Activated gamma-delta T cell treated with Interleukin-2 at 50 U/mL for 16 hours (primary cell): ENCODE measurements around the gene SPEF2.

ENCODE experiments used
- DNase-seq: peaks from one replicate; pipeline ENCODE4 v3.0.0-alpha.2; 2020

Gene SPEF2

GRCh38 chr5:35735718-35736117 lies 118.1 kb downstream of the SPEF2 start:
- no peak for DNase-seq

- DNase-seq: no peak
Measured at GRCh38 chr5:35736280-35736679, 118.6 kb downstream of the SPEF2 start.

GRCh38 chr5:35741126-35741716 lies 123.6 kb downstream of the SPEF2 start:
- no peak for DNase-seq

DNA sequence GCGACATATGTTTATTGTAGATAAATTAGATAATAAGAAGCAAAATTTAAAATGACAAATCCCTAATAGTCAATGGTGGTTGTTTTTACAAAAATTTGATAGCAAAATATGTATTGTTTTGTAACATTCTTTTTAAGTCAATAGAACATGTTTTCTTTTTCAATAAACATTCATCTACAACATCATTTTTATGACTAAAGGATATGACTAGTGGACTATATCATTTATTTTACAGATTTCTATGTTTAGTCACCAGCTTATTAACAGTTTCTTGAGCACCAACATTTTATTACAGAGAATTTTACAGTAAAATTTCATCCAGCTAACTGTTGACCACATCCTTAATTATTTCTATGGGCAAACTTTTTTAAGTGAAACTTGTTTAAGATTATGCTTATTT lies 124.3 kb downstream of the SPEF2 start:
- DNase-seq: no peak

DNA sequence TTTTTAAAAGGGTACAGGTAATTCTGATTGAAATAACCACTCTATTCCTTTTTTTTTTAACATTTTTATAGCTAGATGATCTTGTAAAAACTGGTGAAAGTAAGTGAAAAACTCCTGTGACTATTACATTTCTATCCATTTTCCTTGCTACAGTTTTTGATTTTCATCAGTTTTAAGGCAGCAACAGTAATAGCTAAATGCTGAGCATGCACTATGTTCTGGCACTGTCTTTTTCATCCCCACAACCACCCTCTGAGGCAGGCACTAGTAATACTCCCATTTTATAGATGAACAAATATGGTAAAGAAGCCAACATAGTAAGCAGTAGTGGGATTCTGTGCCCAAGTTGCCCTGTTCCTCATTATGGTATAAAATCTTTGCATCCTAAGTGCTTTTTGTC lies 126.0 kb downstream of the SPEF2 start:
- no peak for DNase-seq

DNA sequence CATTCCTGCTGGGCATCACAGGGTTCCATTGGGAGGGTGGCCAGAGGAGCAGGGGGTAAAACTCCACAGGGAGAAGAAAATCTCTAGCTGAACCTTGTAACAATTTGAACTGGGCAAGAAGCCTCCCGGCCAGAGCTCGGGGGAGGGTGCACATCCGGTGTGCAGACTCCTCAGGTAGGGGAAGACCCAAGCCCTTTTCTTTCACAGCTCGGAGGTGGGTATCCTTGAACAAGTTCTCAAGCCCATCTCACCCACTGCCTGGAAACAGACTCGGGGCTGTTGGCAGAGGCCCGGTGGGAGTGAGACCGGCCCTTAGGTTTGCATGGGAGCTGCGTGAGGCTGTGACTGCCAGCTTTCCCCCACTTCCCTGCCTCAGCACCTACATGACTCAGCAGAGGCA lies 127.5 kb downstream of the SPEF2 start:
- DNase-seq: no peak

DNA sequence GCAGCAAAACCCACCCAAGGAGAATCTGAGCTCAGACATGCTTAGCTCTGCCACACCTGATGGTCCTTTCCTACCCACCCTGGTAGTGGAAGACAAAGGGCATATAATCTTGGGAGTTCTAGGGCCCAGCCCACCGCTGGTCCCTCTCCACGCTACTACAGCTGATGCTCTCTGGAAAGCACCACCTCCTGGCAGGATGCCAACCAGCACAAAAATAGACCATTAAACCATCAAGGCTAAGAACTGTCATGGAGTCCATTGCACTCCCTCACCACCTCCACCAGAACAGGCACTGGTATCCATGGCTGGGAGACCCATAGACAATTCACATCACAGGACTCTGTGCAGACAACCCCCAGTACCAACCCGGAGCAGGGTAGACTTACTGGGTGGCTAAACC lies 128.0 kb downstream of the SPEF2 start:
- DNase-seq: no peak

GRCh38 chr5:35752012-35752411 lies 134.3 kb downstream of the SPEF2 start:
- DNase-seq: no peak

- DNase-seq: no peak
Measured at GRCh38 chr5:35753500-35753899, 135.8 kb downstream of the SPEF2 start.

DNA sequence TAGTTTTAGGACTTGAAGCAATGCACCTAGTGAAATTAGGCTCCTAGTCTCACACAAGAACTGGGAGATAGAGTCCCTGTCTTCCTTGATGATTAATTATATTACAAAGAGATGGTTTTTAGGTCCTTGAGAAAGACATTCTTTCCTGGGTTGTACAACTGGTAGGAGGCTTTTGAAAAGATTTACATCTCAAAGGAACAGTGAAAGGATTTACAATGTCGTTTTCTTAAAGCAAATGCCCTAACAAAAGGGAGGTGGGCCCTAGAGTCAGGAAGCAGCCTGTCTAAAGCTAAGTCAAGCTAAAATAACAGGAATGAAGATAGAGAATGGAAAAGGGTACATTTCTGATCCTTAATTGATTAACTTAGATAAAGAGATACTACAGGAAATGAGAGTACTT lies 136.8 kb downstream of the SPEF2 start:
- no peak for DNase-seq

DNA sequence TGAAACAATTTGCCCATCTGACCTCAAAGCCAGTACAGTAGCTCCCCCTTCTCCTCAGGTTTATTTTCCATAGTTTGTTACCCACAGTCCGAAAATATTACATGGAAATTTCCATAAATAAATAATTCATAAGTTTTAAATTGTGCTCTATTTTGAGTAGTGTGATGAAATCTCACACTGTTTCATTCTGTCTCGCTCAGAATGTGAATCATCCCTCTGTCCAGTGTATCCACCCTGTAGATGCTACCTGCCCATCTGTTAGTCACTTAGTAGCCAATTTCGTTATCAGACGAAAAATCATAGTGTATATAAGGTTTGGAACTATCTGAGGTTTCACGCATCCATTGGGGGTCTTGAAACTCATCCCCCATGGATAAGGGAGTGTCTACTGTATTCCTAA lies 138.3 kb downstream of the SPEF2 start:
- DNase-seq: no peak

GRCh38 chr5:35758151-35758724 lies 140.6 kb downstream of the SPEF2 start:
- DNase-seq: no peak

- DNase-seq: no peak
Measured at GRCh38 chr5:35761541-35761940, 143.9 kb downstream of the SPEF2 start.

DNA sequence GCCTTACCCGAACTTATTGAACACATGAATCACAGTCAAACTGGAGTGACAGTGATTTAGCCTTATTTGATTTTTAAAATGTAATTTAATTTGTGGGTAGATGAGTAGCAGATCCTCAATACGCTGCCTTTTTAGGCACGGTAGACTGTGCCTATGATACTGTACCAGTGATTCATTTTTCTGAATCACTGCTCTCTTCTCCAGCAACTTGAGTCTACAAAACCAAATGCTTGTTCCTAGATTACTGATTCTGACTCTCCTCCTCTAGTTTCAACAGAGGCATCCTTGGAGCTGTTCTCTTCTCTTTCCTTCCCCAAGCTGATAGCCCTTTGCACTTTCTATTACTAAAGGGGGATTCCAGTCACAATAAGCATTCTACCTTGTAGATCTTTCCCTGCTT lies 144.7 kb downstream of the SPEF2 start:
- DNase-seq: no peak

DNA sequence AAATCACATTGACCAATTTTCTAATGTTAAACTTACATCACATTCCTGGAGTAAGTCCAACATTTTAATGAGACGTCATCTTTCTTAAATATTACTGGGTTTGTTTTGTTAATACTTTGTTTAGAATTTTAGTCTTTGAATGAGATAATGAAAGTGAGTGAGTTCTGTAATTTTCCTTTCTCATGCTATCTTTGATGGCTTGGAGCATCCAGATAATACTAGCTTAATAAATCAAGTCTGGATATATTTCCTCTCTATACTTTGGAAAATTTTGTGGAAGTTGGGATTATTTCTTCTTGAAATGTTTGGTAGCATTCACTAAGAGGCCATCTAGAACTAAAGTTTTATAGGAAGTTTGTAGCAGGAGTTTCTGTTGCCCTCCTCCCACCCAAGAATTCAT lies 148.3 kb downstream of the SPEF2 start:
- DNase-seq: no peak

DNA sequence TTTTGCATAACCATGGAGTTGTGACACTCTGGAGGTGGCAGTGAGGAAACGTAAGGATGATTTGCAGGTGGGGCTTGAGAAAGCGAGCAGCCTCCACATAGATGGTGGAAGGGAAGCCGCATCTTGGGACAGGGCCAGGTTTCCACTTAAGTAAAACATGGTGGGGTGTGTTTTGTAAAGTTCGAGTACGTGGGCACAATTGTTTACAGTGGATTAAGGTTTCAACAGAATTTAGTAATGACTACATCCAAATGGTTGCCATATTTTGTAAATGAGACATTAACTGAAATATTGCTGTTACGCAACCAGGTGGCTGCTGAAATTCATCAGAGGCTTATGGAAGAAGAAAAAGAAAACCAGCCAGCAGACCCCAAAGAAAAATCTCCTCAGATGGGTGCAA lies 153.6 kb downstream of the SPEF2 start:
- DNase-seq: no peak

- DNase-seq: no peak
Measured at GRCh38 chr5:35771839-35772238, 154.2 kb downstream of the SPEF2 start.

- DNase-seq: no peak
Measured at GRCh38 chr5:35773967-35774366, 156.3 kb downstream of the SPEF2 start.

DNA sequence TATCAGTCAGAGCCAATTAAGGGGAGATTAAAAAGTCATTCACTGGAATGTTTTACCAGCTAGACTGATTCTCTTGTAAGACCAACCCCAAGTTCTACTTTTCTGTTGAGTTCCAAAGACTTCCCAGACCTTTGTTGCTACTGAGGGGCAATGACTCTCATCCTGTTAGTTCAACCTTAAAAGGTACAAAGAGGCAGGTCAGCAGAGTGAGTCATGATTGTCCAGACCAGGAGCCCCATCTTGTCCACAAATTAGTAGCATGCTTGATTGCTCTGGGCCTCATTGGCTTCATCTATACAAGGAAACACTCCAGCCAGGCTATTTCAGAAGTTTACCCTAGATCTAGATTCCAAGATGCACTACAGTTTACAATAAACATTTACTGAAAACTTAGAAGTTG lies 159.1 kb downstream of the SPEF2 start:
- DNase-seq: no peak

GRCh38 chr5:35777358-35778087 lies 159.9 kb downstream of the SPEF2 start:
- peak; percentile 74 for DNase-seq

GRCh38 chr5:35778259-35778769 lies 160.7 kb downstream of the SPEF2 start:
- no peak for DNase-seq

DNA sequence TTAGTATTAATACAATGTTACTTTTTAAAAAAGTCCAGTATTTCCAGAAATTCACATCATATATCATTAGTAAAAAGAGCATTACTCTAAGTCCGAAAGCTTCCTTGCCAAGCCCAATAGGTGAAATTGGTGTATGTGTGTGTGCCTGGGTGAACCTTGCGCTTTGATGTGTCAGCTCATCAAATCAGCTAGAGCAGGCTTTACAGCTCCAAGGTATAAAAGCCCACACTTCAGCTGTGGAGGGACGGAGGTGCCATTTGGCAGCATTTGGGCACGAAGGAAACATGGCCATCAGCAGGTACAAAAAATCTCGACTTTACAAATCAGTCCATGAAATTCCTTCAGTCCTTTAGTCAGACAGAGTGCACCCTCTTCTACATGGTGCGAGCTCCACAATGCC lies 162.6 kb downstream of the SPEF2 start:
- peak; percentile 24 for DNase-seq

DNA sequence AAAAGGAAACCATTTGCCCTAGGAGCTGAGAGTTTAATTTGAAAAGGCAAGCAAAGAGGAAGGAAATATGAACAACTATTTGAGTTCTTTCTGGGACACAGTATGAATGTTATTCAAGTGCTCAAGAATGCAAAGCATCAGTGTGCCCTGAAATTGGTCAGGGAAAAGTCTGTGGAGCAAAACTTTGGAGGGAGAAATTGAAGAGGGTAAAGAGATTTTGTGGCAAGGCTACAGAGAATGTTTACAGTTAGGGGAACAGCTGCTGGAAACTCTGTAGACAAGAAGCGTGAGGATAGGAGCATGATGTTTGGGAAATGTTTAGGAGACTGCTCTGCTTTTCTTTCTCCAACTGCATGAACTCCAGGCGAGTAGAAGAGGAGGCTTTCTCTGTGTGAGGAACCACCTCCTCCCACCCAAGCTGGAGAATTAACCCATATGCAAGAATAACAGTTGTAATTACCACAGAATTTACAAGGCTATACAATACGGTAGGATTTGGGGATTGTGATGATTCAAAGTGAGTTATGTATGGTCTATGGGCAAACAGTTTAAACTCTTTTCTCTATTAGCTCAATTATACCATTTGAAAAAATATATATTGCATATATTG lies 163.6 kb downstream of the SPEF2 start:
- DNase-seq: no peak

GRCh38 chr5:35783551-35783950 lies 165.9 kb downstream of the SPEF2 start:
- DNase-seq: no peak
